Measurements from ENCODE around the gene BCL11A.
A peak's percentile ranks its signal among the peaks of the same experiment; 100 is the strongest.

BCL11A gene

DNA sequence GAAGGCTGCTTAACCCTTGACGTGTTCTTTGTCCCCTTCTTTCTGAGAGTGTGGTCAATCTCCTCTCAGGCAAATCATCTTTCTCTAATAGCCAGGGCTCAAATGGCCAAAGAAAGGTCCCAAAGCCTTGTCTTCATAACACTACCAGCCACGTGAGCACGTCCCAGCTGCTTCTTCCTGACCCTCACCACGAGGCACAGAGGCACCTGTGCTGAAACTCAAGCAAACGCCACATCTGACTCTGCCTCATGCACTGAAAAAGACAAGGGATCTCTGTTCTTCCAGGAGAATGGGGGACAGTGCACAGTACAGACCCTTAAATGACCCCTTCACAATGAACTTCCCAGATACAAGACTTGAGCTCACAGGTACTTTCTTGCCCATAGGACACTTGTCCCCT lies 31.8 kb downstream of the BCL11A start:
- Histone ChIP-seq H3K27ac (ENCODE audit: low read depth, low read length) (no peak overlapping the region), H3K27me3 (ENCODE audit: control insufficient read depth in 1 of 2, insufficient read depth in 2 of 2, low read length in 2 of 2) (no peaks in the 10 kb centered on the region), H3K4me1 (ENCODE audit: insufficient read depth, low read length) (peaks cover 16% of the 10 kb centered on the region), H3K9me3 (ENCODE audit: low read length) (no peaks in the 10 kb centered on the region), H3K4me3 (ENCODE audit: low read depth in 1 of 2, low read length in 2 of 2) (no peak overlapping the region), H3K9ac (ENCODE audit: low read length) (no peak overlapping the region), H3K36me3 (ENCODE audit: insufficient read depth, low read length) (no peaks in the 10 kb centered on the region)

DNA sequence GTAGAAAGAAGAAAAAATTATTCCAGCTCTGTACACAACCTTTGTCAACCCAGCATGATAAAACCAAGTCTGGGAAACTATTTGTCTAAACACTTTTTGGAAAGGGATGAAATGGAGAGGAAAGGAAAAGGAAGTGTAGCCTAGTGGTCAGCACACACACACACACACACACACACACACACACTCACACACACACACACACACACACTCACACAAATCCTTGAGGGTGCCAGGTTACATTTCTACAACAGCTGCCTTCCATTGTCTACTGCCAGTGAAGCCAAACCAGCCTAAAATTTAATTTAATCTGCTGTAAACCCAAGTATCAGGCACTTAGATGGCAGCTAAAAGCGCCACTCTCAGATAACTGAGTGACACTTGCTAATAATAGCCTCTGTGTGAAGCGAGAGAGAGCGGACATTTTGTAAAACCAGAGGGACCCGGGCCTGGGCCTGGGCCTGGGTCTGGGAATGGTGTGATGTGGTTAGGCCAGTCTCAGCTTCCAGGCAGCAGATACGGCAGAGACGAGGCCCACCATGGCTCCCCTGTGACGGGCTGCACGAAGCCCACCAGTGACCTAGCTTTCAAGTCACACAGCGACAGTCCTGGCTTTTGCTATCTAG lies 32.4 kb downstream of the BCL11A start:
- Histone ChIP-seq H3K27me3 (ENCODE audit: control insufficient read depth in 1 of 2, insufficient read depth in 2 of 2, low read length in 2 of 2) (no peaks in the 10 kb centered on the region), H3K4me1 (ENCODE audit: insufficient read depth, low read length) (peaks cover 22% of the 10 kb centered on the region), H3K27ac (ENCODE audit: low read depth, low read length) (no peak overlapping the region), H3K9me3 (ENCODE audit: low read length) (no peaks in the 10 kb centered on the region), H3K4me3 (ENCODE audit: low read depth in 1 of 2, low read length in 2 of 2) (no peak overlapping the region), H3K9ac (ENCODE audit: low read length) (no peak overlapping the region), H3K36me3 (ENCODE audit: insufficient read depth, low read length) (no peaks in the 10 kb centered on the region)

GRCh38 chr2:60520151-60520876 lies 33.1 kb downstream of the BCL11A start:
- Histone ChIP-seq H3K36me3 (ENCODE audit: insufficient read depth, low read length) (no peaks in the 10 kb centered on the region), H3K4me1 (ENCODE audit: insufficient read depth, low read length) (peaks cover 29% of the 10 kb centered on the region), H3K27ac (ENCODE audit: low read depth, low read length) (no peak overlapping the region), H3K9me3 (ENCODE audit: low read length) (no peaks in the 10 kb centered on the region), H3K4me3 (ENCODE audit: low read depth in 1 of 2, low read length in 2 of 2) (no peak overlapping the region), H3K27me3 (ENCODE audit: control insufficient read depth in 1 of 2, insufficient read depth in 2 of 2, low read length in 2 of 2) (no peaks in the 10 kb centered on the region), H3K9ac (ENCODE audit: low read length) (no peak overlapping the region)

DNA sequence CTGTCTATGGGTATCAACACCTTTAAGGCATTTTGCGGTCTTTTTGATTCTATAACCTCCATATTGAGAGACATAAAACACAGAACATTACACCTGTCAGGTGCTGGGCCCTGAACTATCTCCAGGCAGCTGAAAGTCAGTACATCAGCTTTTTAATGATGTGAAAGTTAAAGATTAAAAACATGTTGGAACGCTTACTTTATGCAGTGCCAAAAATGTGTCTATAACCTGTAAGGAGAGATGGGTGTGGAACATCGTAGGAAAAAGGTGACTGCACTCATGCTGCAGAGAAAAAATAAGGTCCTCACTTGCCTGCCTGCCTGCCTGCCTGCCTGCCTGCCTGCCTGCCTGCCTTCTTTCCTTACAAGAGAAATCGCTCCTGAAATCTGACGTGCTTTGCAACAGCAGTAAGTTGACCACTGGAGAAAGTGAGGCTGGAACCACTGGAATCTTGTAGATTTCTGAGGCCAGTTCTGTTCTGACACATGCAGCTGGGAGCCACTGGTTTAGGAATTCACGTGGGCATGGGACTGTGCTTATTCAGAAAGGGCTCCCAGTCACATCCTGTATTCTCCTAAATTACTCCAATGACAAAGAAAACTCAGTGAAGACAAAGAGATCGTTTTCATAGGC lies 34.1 kb downstream of the BCL11A start:
- no peak overlapping the region for H3K4me3 ChIP-seq (ENCODE audit: low read depth in 1 of 2, low read length in 2 of 2)
- no peaks in the 10 kb centered on the region for H3K36me3 ChIP-seq (ENCODE audit: insufficient read depth, low read length)
- H3K4me1 ChIP-seq (ENCODE audit: insufficient read depth, low read length) = peaks cover 34% of the 10 kb centered on the region
- H3K9ac ChIP-seq (ENCODE audit: low read length) = no peak overlapping the region
- H3K27me3 ChIP-seq (ENCODE audit: control insufficient read depth in 1 of 2, insufficient read depth in 2 of 2, low read length in 2 of 2) = no peaks in the 10 kb centered on the region
- no peaks in the 10 kb centered on the region for H3K9me3 ChIP-seq (ENCODE audit: low read length)
- no peak overlapping the region for H3K27ac ChIP-seq (ENCODE audit: low read depth, low read length)

DNA sequence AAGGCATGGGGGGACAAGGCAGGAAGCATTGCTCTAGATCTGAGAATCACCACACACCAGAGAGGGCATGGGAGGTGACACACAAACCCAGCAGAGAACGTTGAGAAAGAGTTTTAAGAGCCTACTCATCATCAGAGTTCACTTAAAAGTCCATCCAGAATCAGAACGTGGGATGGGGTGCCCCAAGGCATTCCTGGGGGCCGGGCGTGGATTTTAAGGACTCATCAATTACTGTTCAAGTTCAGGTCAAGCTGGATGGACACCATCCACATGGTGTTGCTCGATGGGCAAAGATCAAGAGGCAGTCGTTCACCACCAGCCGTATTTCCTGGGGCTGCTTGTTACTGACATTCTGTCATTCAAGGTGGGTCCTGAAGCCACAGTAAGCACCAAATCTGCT lies 34.9 kb downstream of the BCL11A start:
- no peaks in the 10 kb centered on the region for H3K36me3 ChIP-seq (ENCODE audit: insufficient read depth, low read length)
- H3K9me3 ChIP-seq (ENCODE audit: low read length) = no peaks in the 10 kb centered on the region
- no peaks in the 10 kb centered on the region for H3K27me3 ChIP-seq (ENCODE audit: control insufficient read depth in 1 of 2, insufficient read depth in 2 of 2, low read length in 2 of 2)
- H3K9ac ChIP-seq (ENCODE audit: low read length) = no peak overlapping the region
- no peak overlapping the region for H3K4me3 ChIP-seq (ENCODE audit: low read depth in 1 of 2, low read length in 2 of 2)
- H3K4me1 ChIP-seq (ENCODE audit: insufficient read depth, low read length) = peaks cover 34% of the 10 kb centered on the region
- no peak overlapping the region for H3K27ac ChIP-seq (ENCODE audit: low read depth, low read length)

DNA sequence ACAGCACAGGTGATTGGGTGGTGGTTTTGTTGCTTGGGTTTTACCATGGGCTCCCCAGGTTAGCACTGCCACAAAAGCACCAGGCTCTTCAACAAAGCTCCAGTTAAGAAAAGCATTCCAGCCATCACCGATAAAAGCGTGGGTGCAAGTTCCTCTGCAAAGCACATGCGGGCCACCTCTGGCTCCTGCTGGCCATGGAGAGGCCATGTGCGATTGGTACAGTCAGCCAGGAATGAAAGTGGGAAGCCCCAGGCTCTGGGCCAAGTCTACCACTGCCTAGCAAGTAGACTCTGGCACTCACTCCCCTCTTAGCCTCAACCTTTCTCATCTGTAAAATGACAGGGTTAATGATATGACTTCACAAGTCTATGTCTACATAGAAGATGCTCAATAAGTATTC lies 36.0 kb downstream of the BCL11A start:
- H3K36me3 ChIP-seq (ENCODE audit: insufficient read depth, low read length) = no peaks in the 10 kb centered on the region
- H3K9ac ChIP-seq (ENCODE audit: low read length) = no peak overlapping the region
- no peaks in the 10 kb centered on the region for H3K9me3 ChIP-seq (ENCODE audit: low read length)

GRCh38 chr2:60516826-60517225 lies 36.6 kb downstream of the BCL11A start:
- H3K36me3 ChIP-seq (ENCODE audit: insufficient read depth, low read length) = no peaks in the 10 kb centered on the region
- no peaks in the 10 kb centered on the region for H3K27me3 ChIP-seq (ENCODE audit: control insufficient read depth in 1 of 2, insufficient read depth in 2 of 2, low read length in 2 of 2)
- no peak overlapping the region for H3K27ac ChIP-seq (ENCODE audit: low read depth, low read length)
- H3K4me3 ChIP-seq (ENCODE audit: low read depth in 1 of 2, low read length in 2 of 2) = no peak overlapping the region
- no peaks in the 10 kb centered on the region for H3K9me3 ChIP-seq (ENCODE audit: low read length)
- no peak overlapping the region for H3K9ac ChIP-seq (ENCODE audit: low read length)
- peaks cover 35% of the 10 kb centered on the region for H3K4me1 ChIP-seq (ENCODE audit: insufficient read depth, low read length)

More for the DNA sequence above, 36.0 kb downstream of the BCL11A start:
- no peak overlapping the region for H3K4me3 ChIP-seq (ENCODE audit: low read depth in 1 of 2, low read length in 2 of 2)
- no peak overlapping the region for H3K27ac ChIP-seq (ENCODE audit: low read depth, low read length)
- no peaks in the 10 kb centered on the region for H3K27me3 ChIP-seq (ENCODE audit: control insufficient read depth in 1 of 2, insufficient read depth in 2 of 2, low read length in 2 of 2)
- peaks cover 30% of the 10 kb centered on the region for H3K4me1 ChIP-seq (ENCODE audit: insufficient read depth, low read length)

DNA sequence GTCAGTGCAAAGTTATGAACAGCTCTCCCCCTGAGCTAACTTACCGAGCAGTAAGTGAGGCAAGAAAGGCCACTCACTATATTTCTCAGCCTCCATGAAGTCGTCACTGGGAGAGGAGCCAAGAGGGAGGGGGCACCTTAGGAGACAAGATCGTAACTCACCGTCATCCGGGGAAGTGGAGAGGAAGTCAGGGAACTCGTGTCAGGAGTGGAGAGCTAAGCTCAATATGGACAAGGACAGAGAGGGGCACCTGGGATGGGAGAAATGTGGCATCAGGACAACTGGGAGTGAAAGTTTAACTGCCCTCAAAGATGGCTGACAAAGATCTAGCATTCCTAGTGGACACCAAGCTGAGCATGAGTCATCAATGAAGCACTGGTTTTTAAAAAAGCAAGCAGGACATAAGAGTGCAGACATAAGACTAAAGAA lies 37.1 kb downstream of the BCL11A start:
- Histone ChIP-seq H3K36me3 (ENCODE audit: insufficient read depth, low read length) (no peaks in the 10 kb centered on the region), H3K27ac (ENCODE audit: low read depth, low read length) (no peak overlapping the region), H3K9me3 (ENCODE audit: low read length) (no peaks in the 10 kb centered on the region), H3K4me3 (ENCODE audit: low read depth in 1 of 2, low read length in 2 of 2) (peak overlapping the region in 1 of 2 donors; percentile 28), H3K9ac (ENCODE audit: low read length) (no peak overlapping the region), H3K27me3 (ENCODE audit: control insufficient read depth in 1 of 2, insufficient read depth in 2 of 2, low read length in 2 of 2) (no peaks in the 10 kb centered on the region), H3K4me1 (ENCODE audit: insufficient read depth, low read length) (peaks cover 36% of the 10 kb centered on the region)

- Histone ChIP-seq H3K36me3 (ENCODE audit: insufficient read depth, low read length) (no peaks in the 10 kb centered on the region), H3K4me1 (ENCODE audit: insufficient read depth, low read length) (peaks cover 41% of the 10 kb centered on the region), H3K9ac (ENCODE audit: low read length) (no peak overlapping the region), H3K4me3 (ENCODE audit: low read depth in 1 of 2, low read length in 2 of 2) (peak overlapping the region in 1 of 2 donors; percentile 28), H3K27me3 (ENCODE audit: control insufficient read depth in 1 of 2, insufficient read depth in 2 of 2, low read length in 2 of 2) (no peaks in the 10 kb centered on the region), H3K27ac (ENCODE audit: low read depth, low read length) (no peak overlapping the region), H3K9me3 (ENCODE audit: low read length) (no peaks in the 10 kb centered on the region)
Measured at GRCh38 chr2:60515721-60516226, 37.7 kb downstream of the BCL11A start.

GRCh38 chr2:60513996-60514395 lies 39.5 kb downstream of the BCL11A start:
- Histone ChIP-seq H3K27ac (ENCODE audit: low read depth, low read length) (no peak overlapping the region), H3K9ac (ENCODE audit: low read length) (no peak overlapping the region), H3K27me3 (ENCODE audit: control insufficient read depth in 1 of 2, insufficient read depth in 2 of 2, low read length in 2 of 2) (no peaks in the 10 kb centered on the region), H3K4me1 (ENCODE audit: insufficient read depth, low read length) (peaks cover 51% of the 10 kb centered on the region), H3K4me3 (ENCODE audit: low read depth in 1 of 2, low read length in 2 of 2) (no peak overlapping the region), H3K36me3 (ENCODE audit: insufficient read depth, low read length) (no peaks in the 10 kb centered on the region), H3K9me3 (ENCODE audit: low read length) (no peaks in the 10 kb centered on the region)

DNA sequence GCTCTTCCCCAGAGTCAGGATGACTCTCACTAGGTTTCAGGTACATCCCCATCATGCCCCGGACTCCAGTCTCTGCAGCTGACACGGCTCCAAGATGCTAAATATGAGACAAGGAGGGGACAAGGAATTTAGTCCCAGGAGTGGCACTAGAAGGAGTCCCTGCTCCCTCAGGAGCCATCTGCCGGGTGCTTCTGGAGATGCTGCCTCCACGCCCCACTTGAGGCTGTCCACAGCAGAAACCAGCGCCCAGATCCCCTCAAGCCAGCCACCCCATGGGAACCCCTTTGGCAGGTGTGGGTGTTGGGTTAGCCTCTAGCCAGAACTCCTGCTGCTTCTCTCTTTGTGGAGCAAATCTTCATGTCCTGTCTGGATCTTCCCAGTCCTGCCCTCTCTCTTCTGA lies 40.3 kb downstream of the BCL11A start:
- Histone ChIP-seq H3K27ac (ENCODE audit: low read depth, low read length) (no peak overlapping the region), H3K9me3 (ENCODE audit: low read length) (no peaks in the 10 kb centered on the region), H3K9ac (ENCODE audit: low read length) (no peak overlapping the region), H3K36me3 (ENCODE audit: insufficient read depth, low read length) (no peaks in the 10 kb centered on the region), H3K27me3 (ENCODE audit: control insufficient read depth in 1 of 2, insufficient read depth in 2 of 2, low read length in 2 of 2) (no peaks in the 10 kb centered on the region), H3K4me1 (ENCODE audit: insufficient read depth, low read length) (peaks cover 58% of the 10 kb centered on the region), H3K4me3 (ENCODE audit: low read depth in 1 of 2, low read length in 2 of 2) (no peak overlapping the region)

All from muscle layer of colon (tissue), 2 donors.